A673 (cell line): ENCODE data around the gene GRPEL2.

Experiments used
- EZH2 ChIP-seq: fragments of 200-600 bp; sonication (generic); IDR thresholded peaks from 2 replicates; pipeline ENCODE4 v1.6.1; 2017; ENCODE audit warnings: borderline replicate concordance, low read depth, mild to moderate bottlenecking, mixed read lengths, antibody characterized with exemption, low read length; ENCODE audit not compliant: poor library complexity, severe bottlenecking
- TF ChIP-seq, protein P1 (sequence below): fragments of 300-800, 200-600 bp; sonication (generic); conservative IDR thresholded peaks from 2 replicates; pipeline ENCODE4 v1.5.1; 2017; ENCODE audit warnings: low read depth, mild to moderate bottlenecking, antibody characterized with exemption, low read length, moderate library complexity, mixed read lengths

DNA sequence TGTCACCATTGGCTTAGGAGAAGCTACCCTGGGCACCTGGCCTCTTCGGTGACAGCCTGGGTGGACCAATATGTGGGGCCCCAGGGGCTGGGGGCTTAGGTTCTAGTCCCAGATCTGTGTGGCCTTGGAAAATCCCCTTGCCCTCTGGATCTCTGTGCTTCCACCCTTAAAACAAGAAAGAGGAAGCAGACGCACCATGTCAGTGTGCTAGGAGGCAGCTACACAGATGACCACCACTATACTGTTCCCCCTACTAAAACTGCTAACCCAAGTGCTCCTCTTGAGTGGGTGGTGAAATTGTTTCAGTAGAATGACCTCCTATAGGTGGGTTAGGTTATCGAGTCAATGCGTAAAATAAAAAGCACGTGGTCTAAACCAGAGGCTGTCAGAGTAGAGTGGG lies 42.7 kb upstream of the GRPEL2 start:
- TF ChIP-seq, protein P1, sequence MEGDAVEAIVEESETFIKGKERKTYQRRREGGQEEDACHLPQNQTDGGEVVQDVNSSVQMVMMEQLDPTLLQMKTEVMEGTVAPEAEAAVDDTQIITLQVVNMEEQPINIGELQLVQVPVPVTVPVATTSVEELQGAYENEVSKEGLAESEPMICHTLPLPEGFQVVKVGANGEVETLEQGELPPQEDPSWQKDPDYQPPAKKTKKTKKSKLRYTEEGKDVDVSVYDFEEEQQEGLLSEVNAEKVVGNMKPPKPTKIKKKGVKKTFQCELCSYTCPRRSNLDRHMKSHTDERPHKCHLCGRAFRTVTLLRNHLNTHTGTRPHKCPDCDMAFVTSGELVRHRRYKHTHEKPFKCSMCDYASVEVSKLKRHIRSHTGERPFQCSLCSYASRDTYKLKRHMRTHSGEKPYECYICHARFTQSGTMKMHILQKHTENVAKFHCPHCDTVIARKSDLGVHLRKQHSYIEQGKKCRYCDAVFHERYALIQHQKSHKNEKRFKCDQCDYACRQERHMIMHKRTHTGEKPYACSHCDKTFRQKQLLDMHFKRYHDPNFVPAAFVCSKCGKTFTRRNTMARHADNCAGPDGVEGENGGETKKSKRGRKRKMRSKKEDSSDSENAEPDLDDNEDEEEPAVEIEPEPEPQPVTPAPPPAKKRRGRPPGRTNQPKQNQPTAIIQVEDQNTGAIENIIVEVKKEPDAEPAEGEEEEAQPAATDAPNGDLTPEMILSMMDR = no peak
- TF ChIP-seq EZH2 = no peak
